Neural cell (in vitro differentiated cells): ENCODE results near the gene LCP1.

Experiments
- EZH2 ChIP-seq: fragments of 200-600, 300-800 bp; shearing (Covaris generic), sonication (generic); IDR thresholded peaks from 2 replicates; pipeline ENCODE4 v1.6.1; 2014; ENCODE audit warnings: antibody characterized with exemption, low read length, borderline replicate concordance, mild to moderate bottlenecking; ENCODE audit not compliant: insufficient read depth, poor library complexity, severe bottlenecking
- MXI1 ChIP-seq: fragments of 450-650 bp; conservative IDR thresholded peaks from 2 replicates; pipeline ENCODE4 v1.6.1; 2014; ENCODE audit warnings: antibody characterized with exemption, mild to moderate bottlenecking; ENCODE audit not compliant: poor library complexity, severe bottlenecking
- POLR2AphosphoS5 ChIP-seq: IDR thresholded peaks from 2 replicates; pipeline ENCODE4 v1.6.1; 2012
- TF ChIP-seq, protein P1 (sequence below): fragments of 450-650 bp; IDR thresholded peaks from 2 replicates; pipeline ENCODE4 v1.5.1; 2014; ENCODE audit warnings: antibody characterized with exemption, mild to moderate bottlenecking, moderate library complexity; ENCODE audit not compliant: poor library complexity, severe bottlenecking
- TF ChIP-seq, protein P2 (sequence below): IDR thresholded peaks from 2 replicates; pipeline ENCODE4 v1.6.1; 2012; ENCODE audit warnings: borderline replicate concordance

DNA sequence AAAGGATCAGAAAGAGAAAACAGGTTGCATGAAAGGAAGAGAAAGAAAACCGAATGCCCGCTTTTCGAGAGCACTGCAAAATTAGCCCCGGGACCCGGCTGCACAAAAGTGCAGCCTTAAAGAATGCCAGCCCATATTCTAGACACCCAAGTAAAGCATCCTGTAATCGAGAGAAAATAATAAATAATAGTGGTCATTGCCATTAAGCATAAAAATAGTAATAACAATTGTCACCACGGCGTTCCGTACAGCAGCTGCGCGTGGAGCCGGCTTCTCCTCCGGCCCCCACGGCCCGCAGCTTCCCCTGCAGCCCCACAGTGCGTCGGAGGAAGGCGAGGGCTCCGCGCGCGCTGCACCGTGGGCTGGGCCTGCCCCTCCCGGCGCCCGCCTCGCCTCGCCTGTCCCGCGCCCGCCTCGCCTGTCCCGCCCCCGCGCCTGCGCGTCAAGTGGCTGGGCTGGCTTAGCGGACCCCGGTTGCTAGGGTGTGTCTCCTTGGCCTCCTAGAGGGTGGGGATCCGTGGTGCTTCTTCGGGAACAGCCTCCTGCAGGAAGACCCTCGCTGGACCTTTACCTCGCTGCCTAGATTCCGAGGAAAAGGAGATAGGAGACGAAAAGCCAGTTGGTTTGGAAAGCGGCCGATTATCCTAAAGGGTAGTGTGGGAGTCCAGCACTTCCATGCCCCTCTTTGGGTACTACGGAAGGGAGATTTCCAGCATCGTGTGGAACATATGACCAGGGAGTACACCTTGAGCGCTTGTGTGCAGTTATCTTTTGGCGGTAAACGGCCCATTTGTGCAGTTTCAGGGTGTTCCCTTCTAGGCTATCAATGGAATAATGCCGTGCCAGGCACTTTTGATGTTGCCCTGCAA lies 29.7 kb upstream of the LCP1 start, which contains the start of gene LRRC63:
- TF ChIP-seq, protein P1, sequence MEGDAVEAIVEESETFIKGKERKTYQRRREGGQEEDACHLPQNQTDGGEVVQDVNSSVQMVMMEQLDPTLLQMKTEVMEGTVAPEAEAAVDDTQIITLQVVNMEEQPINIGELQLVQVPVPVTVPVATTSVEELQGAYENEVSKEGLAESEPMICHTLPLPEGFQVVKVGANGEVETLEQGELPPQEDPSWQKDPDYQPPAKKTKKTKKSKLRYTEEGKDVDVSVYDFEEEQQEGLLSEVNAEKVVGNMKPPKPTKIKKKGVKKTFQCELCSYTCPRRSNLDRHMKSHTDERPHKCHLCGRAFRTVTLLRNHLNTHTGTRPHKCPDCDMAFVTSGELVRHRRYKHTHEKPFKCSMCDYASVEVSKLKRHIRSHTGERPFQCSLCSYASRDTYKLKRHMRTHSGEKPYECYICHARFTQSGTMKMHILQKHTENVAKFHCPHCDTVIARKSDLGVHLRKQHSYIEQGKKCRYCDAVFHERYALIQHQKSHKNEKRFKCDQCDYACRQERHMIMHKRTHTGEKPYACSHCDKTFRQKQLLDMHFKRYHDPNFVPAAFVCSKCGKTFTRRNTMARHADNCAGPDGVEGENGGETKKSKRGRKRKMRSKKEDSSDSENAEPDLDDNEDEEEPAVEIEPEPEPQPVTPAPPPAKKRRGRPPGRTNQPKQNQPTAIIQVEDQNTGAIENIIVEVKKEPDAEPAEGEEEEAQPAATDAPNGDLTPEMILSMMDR = no peak
- TF ChIP-seq, protein P2, sequence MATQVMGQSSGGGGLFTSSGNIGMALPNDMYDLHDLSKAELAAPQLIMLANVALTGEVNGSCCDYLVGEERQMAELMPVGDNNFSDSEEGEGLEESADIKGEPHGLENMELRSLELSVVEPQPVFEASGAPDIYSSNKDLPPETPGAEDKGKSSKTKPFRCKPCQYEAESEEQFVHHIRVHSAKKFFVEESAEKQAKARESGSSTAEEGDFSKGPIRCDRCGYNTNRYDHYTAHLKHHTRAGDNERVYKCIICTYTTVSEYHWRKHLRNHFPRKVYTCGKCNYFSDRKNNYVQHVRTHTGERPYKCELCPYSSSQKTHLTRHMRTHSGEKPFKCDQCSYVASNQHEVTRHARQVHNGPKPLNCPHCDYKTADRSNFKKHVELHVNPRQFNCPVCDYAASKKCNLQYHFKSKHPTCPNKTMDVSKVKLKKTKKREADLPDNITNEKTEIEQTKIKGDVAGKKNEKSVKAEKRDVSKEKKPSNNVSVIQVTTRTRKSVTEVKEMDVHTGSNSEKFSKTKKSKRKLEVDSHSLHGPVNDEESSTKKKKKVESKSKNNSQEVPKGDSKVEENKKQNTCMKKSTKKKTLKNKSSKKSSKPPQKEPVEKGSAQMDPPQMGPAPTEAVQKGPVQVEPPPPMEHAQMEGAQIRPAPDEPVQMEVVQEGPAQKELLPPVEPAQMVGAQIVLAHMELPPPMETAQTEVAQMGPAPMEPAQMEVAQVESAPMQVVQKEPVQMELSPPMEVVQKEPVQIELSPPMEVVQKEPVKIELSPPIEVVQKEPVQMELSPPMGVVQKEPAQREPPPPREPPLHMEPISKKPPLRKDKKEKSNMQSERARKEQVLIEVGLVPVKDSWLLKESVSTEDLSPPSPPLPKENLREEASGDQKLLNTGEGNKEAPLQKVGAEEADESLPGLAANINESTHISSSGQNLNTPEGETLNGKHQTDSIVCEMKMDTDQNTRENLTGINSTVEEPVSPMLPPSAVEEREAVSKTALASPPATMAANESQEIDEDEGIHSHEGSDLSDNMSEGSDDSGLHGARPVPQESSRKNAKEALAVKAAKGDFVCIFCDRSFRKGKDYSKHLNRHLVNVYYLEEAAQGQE = no peak
- TF ChIP-seq EZH2 (no peak), POLR2AphosphoS5 (no peak), MXI1 (no peak)
